Measurements from ENCODE around the gene PROSER3. TPM values are rescaled to one million over a fixed set of nuclear protein-coding genes. Genes with fewer than 3 reads are reported as not detected.

The PROSER3 gene
- total and polyA plus RNA-seq, 9 of the 15 experiments (the other 6 are each of a cell fraction or from before 2014, with no cell fraction given), result 1.0 to 39.5 (median 5.1) TPM

GRCh38 chr19:35740423-35741202 is 17.4 kb upstream of the PROSER3 start (continued):
- TF ChIP-seq VEZF1 (CRISPR knock-in tag; IDR thresholded peaks at IDR 0.05), result peak; percentile 97
- TF ChIP-seq KLF13 (tag; IDR thresholded peaks at IDR 0.05; ENCODE audit: borderline replicate concordance, low read depth), result 0 out of 2 replicates have a peak, but pooled peaks have one; percentile 44
- peak; percentile 89 for TF ChIP-seq KDM5B (IDR thresholded peaks at IDR 0.05; ENCODE audit: insufficient replicate concordance, low read depth, low read length)
- TF ChIP-seq TCF3 (CRISPR knock-in tag; IDR thresholded peaks at IDR 0.05), result peak; percentile 73
- TF ChIP-seq ZC3H11A (IDR thresholded peaks at IDR 0.05; ENCODE audit: low read depth, low read length), result no peak
- TF ChIP-seq LEF1 (IDR thresholded peaks at IDR 0.05), result 0 out of 2 replicates have a peak, but pooled peaks have one; percentile 11
- TF ChIP-seq ZBTB26 (CRISPR knock-in tag; IDR thresholded peaks at IDR 0.05), result no peak
- TF ChIP-seq TARDBP (IDR thresholded peaks at IDR 0.05), result peak; percentile 60; the same call in 1 of the 2 replicates
- TF ChIP-seq CTBP1 (IDR thresholded peaks at IDR 0.05; ENCODE audit: borderline replicate concordance), result peak; percentile 55
- TF ChIP-seq LCOR (CRISPR knock-in tag; IDR thresholded peaks at IDR 0.05), result peak; percentile 61; the same call in 1 of the 2 replicates

All from K562 (cell line).